ENCODE data around the gene GRID2. TPM values are rescaled to one million over a fixed set of nuclear protein-coding genes. Genes with fewer than 3 reads are reported as not detected.
A peak's percentile ranks its signal among the peaks of the same experiment; 100 is the strongest.
"Not testable (repeated sequence)": the region's sequence is repeated elsewhere in the genome, so short reads cannot be mapped to it uniquely, and the experiment has no call there.

GRID2 gene
- total RNA-seq, 6 experiments from 2014 or later, result not detected

DNA sequence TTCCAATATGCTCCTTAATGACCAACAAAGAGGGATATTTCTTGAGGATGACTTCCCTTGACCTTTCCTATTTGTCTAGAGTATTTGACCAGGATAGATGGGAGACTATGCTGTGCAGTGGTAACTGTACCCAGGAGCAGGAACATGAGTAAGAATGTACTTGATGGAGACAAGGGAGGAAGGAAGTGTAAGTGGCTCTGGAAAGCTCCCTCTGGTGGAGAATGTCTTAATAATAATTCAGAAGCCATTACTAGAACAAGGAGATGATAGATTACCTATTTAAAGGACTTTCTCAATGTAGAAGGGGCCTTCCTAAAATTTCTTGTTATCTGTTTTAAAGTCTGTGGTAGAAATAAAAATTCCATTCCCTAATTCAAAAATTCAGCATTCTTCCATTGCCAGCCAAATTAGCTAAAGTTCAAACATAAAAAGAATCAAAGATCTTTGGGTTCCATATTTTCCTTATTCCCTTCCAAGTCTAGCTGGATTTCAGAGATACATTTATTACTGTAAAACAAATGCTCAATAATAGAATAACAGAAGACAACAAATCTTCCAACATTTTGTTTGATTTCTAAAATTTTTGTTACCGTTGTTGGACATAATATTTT, 83.8 kb downstream of the GRID2 start:
- TF ChIP-seq, protein P1, sequence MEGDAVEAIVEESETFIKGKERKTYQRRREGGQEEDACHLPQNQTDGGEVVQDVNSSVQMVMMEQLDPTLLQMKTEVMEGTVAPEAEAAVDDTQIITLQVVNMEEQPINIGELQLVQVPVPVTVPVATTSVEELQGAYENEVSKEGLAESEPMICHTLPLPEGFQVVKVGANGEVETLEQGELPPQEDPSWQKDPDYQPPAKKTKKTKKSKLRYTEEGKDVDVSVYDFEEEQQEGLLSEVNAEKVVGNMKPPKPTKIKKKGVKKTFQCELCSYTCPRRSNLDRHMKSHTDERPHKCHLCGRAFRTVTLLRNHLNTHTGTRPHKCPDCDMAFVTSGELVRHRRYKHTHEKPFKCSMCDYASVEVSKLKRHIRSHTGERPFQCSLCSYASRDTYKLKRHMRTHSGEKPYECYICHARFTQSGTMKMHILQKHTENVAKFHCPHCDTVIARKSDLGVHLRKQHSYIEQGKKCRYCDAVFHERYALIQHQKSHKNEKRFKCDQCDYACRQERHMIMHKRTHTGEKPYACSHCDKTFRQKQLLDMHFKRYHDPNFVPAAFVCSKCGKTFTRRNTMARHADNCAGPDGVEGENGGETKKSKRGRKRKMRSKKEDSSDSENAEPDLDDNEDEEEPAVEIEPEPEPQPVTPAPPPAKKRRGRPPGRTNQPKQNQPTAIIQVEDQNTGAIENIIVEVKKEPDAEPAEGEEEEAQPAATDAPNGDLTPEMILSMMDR (IDR thresholded peaks at IDR 0.05), result peak; percentile 76
- peaks cover 9% of the 10 kb centered on the region for H3K9me3 Mint-ChIP-seq
- no peaks in the 10 kb centered on the region for H3K36me3 Mint-ChIP-seq (ENCODE audit: low read depth)
- DNase-seq, result peak; percentile 2
- no peak overlapping the region for H3K4me3 Mint-ChIP-seq
- H3K4me1 Mint-ChIP-seq (ENCODE audit: low read depth), result no peaks in the 10 kb centered on the region
- H3K27me3 Mint-ChIP-seq (ENCODE audit: insufficient read depth), result no peaks in the 10 kb centered on the region
- no peak overlapping the region for H3K27ac Mint-ChIP-seq

DNA sequence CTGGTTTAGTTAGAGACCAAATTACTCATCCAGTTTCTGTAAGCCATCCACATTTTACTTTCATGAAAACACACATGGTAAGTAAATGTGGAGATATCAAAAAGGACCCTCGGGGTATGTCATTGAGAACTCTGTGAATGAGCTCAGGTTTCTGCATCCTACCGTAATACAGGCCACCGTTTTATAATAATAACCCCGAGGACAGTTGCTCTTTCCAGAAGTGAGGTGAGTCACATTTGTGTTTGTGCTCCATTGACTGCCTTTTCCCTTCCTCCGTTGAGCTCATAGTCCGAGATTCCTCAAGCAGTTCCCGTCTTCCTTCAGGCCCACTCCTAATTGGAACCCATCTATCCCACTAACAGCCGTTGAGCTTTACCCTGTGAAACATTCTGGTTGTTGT, 95.3 kb downstream of the GRID2 start:
- Mint-ChIP-seq H3K4me3 (no peak overlapping the region), H3K27me3 (ENCODE audit: insufficient read depth) (no peaks in the 10 kb centered on the region), H3K4me1 (ENCODE audit: low read depth) (no peaks in the 10 kb centered on the region), H3K27ac (no peak overlapping the region), H3K36me3 (ENCODE audit: low read depth) (no peaks in the 10 kb centered on the region), H3K9me3 (peaks cover 4% of the 10 kb centered on the region; the same call in 1 of the 2 replicates)
- DNase-seq, result no peak
- TF ChIP-seq, protein P1 (IDR thresholded peaks at IDR 0.05), result no peak

DNA sequence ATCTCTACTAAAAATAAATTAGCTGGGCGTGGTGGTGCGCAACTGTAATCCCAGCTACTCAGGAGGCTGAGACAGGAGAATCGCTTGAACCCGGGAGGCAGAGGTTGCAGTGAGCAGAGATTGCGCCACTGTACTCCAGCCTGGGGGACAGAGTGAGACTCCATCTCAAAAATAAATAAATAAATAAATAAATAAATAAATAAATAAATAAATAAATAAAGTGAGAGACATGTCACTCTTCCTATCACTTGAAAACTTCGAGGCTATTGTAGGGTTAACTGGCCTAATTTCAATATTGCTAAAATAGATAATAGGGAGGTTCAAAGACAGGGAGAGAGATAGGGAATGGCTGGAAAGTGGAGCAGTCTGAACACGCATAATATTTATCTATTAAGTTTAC, 99.8 kb downstream of the GRID2 start:
- H3K36me3 Mint-ChIP-seq (ENCODE audit: low read depth); H3K27ac Mint-ChIP-seq; H3K27me3 Mint-ChIP-seq (ENCODE audit: insufficient read depth); DNase-seq; H3K4me1 Mint-ChIP-seq (ENCODE audit: low read depth); H3K4me3 Mint-ChIP-seq: not testable (repeated sequence)
- peaks cover 15% of the 10 kb centered on the region for H3K9me3 Mint-ChIP-seq

DNA sequence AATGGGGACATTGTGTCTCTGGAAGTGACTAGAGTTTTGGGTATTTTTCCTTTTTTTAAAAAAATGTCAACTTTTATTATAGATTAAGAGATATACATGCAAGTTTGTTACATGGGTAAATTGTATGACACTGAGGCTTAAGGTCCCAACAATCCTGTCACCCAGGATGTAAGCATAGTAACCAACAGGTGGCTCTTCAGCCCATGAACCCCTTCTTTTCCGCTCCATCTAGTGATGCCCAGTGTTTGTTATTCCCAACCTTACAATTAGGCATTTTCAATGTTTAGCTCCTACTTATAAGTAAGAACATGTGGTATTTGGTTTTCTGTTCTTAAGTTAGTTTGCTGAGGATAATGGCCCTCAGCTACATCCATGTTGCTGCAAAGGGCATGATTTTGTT, 102.7 kb downstream of the GRID2 start:
- peaks cover 25% of the 10 kb centered on the region for H3K9me3 Mint-ChIP-seq
- TF ChIP-seq, protein P1 (IDR thresholded peaks at IDR 0.05), result no peak
- no peak for DNase-seq
- no peaks in the 10 kb centered on the region; the same call in none of the 2 replicates for H3K27me3 Mint-ChIP-seq (ENCODE audit: insufficient read depth)
- H3K36me3 Mint-ChIP-seq (ENCODE audit: low read depth), result no peaks in the 10 kb centered on the region; the same call in 1 of the 2 replicates
- H3K27ac Mint-ChIP-seq, result no peak overlapping the region
- no peaks in the 10 kb centered on the region for H3K4me1 Mint-ChIP-seq (ENCODE audit: low read depth)
- H3K4me3 Mint-ChIP-seq, result no peak overlapping the region

DNA sequence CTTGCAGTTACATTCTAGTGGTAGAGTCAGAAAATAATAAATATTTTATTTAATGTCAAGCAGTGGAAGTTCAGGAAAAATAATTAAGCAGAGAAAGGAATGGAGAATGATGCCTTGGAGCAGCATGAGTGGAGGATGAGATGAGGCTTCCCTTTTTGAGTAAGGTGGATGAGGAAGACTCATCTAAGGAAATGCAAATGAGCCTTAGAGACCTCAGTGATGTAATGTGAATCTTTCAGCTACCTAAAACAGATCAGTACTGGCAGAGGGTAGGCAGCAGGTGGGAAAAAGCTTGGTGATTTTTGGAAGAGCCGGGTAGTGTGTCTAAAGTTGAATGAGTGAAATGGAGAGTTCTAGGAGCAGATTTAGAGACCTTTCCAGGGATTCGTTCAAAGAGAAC, 118.2 kb downstream of the GRID2 start:
- DNase-seq, result no peak
- H3K9me3 Mint-ChIP-seq, result peaks cover 14% of the 10 kb centered on the region
- no peak overlapping the region for H3K27ac Mint-ChIP-seq
- H3K4me3 Mint-ChIP-seq, result no peak overlapping the region
- no peaks in the 10 kb centered on the region; the same call in 1 of the 2 replicates for H3K36me3 Mint-ChIP-seq (ENCODE audit: low read depth)
- no peaks in the 10 kb centered on the region for H3K27me3 Mint-ChIP-seq (ENCODE audit: insufficient read depth)
- H3K4me1 Mint-ChIP-seq (ENCODE audit: low read depth), result no peaks in the 10 kb centered on the region
- TF ChIP-seq, protein P1 (IDR thresholded peaks at IDR 0.05), result no peak

DNA sequence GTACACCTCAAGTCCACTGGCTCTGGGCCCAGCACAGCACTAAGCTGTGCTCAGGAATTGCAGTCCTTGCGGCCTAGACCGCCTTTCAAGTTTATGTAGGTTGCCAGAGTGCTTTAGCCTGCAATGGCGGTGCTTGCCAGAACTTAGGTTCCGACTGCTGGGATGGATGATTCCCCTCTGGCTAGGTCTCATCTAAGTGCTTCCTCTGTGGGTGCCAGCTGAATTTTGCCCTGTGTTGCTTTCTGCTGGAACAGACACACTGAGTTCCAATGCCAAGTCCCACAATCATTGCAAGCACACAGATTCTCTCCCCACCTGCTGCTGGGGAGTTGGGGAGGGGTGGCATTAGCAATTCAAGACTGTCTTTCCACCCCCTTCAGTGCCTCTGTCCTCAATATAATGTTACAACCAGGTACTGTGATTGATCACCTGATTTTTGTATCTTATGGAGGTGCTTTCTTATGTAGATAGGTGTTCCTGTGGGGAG, 129.5 kb downstream of the GRID2 start:
- Mint-ChIP-seq H3K36me3 (ENCODE audit: low read depth) (no peaks in the 10 kb centered on the region), H3K4me1 (ENCODE audit: low read depth) (no peaks in the 10 kb centered on the region), H3K27me3 (ENCODE audit: insufficient read depth) (no peaks in the 10 kb centered on the region), H3K9me3 (peaks cover 5% of the 10 kb centered on the region), H3K4me3 (no peak overlapping the region), H3K27ac (no peak overlapping the region)
- DNase-seq, result no peak
- TF ChIP-seq, protein P1 (IDR thresholded peaks at IDR 0.05), result no peak

DNA sequence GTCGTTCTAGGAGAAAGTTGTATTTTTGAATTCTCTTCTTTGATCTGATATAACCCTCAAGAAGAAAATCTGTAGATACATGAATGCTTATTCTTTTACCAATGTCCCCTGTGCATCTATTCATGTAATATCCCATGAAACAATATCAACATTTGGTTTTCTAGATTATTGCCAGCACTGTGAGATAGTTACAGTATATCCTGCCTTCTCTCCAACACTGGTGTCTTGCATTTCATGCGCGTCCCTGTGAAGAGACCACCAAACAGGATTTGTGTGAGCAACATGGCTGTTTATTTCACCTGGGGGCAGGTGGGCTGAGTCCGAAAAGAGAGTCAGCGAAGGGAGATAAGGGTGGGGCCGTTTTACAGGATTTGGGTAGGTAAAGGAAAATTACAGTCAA, 135.0 kb downstream of the GRID2 start:
- H3K4me3 Mint-ChIP-seq; H3K27me3 Mint-ChIP-seq (ENCODE audit: insufficient read depth); H3K36me3 Mint-ChIP-seq (ENCODE audit: low read depth); H3K27ac Mint-ChIP-seq; DNase-seq; H3K4me1 Mint-ChIP-seq (ENCODE audit: low read depth): not testable (repeated sequence)
- peaks cover 18% of the 10 kb centered on the region for H3K9me3 Mint-ChIP-seq

DNA sequence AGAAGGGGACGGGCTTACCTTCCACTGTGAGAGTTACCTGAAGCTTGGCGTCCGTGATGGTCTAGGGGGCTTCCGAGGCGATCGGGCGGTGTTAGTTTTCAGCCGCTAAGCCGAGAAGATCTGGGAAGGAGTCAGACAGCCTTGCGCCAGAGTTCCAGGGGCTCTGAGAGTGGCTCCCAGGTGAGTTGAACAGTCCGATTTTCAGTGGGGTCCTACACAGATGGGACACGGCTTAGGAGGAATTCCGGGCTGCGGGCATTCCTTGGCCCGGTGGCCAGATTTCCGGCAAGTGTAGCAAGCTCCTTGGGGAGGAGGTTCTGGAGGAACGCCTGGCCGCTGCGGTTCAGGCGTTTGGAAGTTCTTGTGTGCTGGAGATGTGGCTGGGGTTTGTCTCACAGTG, 138.4 kb downstream of the GRID2 start:
- H3K4me3 Mint-ChIP-seq; DNase-seq; H3K27me3 Mint-ChIP-seq (ENCODE audit: insufficient read depth); H3K36me3 Mint-ChIP-seq (ENCODE audit: low read depth); H3K27ac Mint-ChIP-seq; H3K4me1 Mint-ChIP-seq (ENCODE audit: low read depth): not testable (repeated sequence)
- H3K9me3 Mint-ChIP-seq, result peaks cover 36% of the 10 kb centered on the region

DNA sequence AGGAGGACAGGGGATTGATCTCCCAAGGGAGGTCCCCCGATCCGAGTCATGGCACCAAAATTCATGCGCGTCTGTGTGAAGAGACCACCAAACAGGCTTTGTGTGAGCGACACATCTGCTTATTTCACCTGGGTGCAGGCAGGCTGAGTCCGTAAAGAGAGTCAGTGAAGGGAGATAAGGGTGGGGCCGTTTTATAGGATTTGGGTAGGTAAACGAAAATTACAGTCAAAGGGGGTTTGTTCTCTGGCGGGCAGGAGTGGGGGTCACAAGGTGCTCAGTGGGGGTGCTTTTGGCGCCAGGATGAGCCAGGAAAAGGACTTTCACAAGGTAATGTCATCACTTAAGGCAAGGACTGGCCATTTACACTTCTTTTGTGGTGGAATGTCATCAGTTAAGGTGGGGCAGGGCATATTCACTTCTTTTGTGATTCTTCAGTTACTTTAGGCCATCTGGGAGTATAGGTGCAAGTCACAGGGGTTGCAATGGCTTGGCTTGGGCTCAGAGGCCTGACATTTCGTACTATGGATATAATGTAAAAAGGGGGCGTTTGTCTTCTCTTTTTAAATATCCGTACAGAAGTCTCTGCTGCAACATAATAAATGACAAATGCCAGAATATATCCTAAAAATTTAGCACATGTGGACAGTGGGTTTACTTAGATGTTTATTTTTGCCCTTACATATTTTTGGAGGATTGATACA, 140.5 kb downstream of the GRID2 start:
- H3K36me3 Mint-ChIP-seq (ENCODE audit: low read depth); H3K27me3 Mint-ChIP-seq (ENCODE audit: insufficient read depth); DNase-seq; H3K4me3 Mint-ChIP-seq; H3K27ac Mint-ChIP-seq; H3K4me1 Mint-ChIP-seq (ENCODE audit: low read depth): not testable (repeated sequence)
- H3K9me3 Mint-ChIP-seq, result peaks cover 36% of the 10 kb centered on the region
